ENCODE data around the gene CXCL13.
A peak's percentile ranks its signal among the peaks of the same experiment; 100 is the strongest.
"Not testable (repeated sequence)": the region's sequence is repeated elsewhere in the genome, so short reads cannot be mapped to it uniquely, and the experiment has no call there.

CXCL13 gene, protein sequence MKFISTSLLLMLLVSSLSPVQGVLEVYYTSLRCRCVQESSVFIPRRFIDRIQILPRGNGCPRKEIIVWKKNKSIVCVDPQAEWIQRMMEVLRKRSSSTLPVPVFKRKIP

DNA sequence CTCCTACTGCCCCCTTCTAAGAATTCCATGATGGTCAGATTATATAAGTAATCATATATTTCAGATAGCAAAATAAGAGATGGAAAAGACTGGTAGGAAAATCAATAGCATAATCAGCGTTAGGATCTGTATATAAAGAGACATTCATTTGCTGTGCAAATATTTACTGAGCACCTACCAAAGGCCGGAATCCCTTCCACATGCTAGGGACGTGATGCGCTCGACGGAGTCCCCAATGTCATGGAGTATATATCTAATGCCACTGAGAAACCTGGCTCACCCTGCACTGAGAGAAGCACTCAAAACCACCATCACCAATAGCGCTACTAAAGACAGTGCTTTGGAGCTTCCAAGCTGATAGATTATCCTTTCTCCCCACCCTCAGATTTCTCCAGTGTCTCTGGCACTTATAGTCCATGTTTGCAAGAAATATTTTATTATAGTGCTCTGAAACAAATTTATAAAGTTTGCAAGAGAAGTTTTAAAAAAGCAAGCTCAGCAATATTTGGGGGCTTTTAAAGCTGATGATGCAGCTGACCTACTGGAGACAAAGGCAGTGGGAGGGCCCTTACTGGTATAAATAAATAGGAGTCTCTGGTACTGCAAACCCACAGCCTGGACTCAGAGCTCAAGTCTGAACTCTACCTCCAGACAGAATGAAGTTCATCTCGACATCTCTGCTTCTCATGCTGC, at the start of gene CXCL13:
TSS of gene CXCL13 (plus strand) at position 611 of the 693 bp plus-strand sequence. CDS start at position 657, 46 bp downstream.
- no peak for DNase-seq

DNA sequence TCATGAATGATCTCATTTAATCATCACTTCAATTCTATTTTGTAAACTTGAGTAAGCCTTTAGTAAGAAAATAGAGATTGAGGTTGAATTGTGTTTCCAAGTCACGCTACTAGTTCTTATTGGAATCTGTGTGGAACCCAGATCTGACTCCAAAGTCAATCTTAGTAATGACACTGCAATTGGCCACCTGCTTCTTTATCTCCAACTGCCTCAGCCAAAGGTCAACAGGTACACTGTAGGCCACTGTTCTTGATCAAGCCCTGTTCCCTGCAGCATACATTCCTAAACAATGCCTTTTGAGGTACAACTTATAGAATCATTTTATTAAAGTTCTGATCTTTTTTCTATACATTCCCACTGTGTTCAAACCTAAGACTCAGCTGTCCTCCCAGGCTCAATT, 45.5 kb upstream of the CXCL13 start:
- DNase-seq, result no peak

DNA sequence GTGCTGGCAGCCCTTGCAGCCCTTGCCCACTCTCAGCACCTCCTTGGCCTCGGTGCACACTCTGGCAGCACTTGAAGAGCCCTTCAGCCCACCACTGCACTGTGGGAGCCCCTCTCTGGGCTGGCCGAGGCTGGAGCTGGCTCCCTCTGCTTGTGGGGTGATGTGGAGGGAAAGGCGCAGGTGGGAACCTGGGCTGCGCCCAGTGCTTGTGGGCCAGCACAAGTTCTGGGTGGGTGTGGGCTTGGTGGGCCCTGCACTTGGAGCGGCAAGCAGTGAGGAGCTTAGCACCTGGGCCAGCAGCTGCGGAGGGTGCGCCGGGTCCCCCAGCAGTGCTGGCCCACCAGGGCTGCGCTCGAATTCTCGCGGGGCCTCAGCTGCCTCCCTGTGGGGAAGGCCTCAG, 43.9 kb upstream of the CXCL13 start:
- not testable (repeated sequence) for DNase-seq

DNA sequence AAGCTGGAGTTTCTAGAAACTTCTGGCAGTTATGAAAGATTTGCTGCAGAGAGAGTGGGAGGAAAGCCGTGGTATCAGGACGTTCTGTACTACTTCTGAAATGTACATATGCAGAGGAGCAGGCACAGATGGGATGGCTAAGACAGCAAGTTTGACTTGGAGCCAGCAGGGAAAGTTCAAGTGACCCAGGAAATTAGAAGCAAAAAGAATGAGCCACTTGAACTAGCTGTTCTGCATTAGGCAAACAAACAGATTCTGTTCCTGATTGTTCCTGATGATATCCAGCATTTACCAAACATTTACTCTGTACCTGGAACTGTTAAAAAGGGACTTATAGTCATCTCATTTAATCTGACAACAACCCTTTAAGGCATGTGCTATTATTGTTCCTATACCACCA, 41.4 kb upstream of the CXCL13 start:
- DNase-seq, result no peak

DNA sequence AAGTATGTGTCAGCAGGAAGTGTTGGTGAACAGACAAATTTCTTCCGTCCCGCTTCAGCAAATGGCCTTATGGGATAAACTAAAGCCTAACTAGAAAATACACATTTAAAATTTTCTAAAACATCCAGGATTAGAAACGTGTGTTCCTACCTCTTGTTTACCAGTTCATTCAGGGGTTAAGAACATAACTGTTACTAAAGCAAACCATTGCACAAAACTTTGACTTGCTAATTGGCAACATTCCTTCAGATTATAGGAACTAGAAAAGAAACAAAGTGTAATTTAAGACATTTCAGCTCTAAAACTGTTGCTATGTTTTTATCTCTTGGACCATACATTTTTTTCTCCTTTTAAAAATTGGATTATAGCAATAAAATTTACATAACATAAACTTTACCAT, 39.5 kb upstream of the CXCL13 start:
- DNase-seq, result no peak

DNA sequence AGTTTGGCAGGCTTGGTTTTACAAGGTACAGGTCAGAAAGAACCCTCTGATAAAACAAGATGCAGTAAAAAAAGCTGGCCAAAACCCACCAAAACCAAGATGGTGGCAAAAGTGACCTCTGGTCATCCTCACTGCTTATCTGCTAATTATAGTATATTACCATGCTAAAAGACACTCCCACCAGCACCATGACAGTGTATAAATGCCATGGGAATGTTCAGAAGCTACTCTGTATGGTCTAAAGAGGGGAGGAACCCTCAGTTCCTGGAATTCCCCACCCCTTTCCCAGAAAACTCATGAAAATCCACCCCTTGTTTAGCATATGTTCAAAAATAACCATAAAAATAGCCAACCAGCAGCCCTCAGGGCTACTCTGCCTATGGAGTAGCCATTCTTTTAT, 38.1 kb upstream of the CXCL13 start:
- DNase-seq, result no peak

DNA sequence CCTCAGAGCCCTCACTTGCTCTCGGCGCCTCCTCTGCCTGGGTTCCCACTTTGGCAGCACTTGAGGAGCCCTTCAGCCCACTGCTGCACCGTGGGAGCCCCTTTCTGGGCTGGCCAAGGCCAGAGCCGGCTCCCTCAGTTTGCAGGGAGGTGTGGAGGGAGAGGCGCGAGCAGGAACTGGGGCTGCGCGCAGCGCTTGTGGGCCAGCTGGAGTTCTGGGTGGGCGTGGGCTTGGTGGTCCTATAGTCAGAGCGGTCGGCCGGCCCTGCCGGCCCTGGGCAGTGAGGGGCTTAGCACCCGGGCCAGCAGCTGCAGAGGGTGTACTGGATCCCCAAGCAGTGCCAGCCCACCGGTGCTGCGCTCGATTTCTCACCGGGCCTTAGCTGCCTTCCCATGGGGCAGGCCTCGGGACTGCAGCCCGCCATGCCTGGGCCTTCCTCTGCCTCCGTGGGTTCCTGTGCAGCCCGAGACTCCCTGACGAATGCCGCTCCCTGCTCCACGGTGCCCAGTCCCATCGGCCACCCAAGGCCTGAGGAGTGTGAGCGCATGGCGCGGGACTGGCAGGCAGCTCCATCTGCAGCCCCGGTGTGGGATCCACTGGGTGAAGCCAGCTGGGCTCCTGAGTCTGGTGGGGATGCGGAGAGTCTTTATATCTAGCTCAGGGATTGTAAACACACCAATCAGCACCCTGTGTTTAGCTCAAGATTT, 35.0 kb upstream of the CXCL13 start:
- DNase-seq, result not testable (repeated sequence)

DNA sequence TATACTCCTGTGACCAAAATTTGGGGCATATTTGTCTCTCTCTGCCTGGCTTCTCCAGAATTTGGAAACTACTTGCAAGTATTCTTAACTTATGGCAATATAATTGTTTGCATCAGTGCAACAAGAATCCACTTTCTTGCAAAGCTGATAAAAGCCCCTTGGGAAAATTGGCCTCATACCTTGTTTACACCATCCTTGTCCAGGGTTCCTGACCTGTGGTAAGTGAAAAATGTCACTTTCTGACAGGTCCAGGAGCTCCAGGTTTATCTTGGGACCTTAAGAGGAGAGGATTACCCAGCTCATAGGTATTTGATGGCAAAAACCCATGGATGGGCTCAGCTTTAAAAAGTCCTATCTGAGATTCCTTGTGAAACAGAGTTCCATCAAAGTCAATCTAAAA, 29.3 kb upstream of the CXCL13 start:
- DNase-seq, result no peak

DNA sequence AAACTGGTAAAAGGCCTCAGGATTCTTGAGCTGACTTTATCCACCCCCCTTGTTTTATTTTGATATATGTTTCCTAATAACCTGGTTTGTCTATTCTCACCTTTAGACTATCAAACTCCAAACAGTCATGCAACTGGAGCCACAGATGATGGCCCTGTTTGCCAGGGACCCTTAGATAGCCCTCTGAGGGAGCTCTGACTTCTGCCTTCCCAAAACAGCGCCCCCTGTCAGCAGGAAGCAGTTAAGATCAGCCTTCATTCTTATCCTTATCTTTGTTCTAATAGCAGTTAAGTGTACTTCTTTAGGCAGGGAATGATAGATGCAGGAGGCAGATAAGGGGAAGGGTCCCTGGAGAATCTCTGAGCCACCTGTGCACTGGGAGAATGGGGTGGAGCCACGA, 27.5 kb upstream of the CXCL13 start:
- DNase-seq, result no peak

DNA sequence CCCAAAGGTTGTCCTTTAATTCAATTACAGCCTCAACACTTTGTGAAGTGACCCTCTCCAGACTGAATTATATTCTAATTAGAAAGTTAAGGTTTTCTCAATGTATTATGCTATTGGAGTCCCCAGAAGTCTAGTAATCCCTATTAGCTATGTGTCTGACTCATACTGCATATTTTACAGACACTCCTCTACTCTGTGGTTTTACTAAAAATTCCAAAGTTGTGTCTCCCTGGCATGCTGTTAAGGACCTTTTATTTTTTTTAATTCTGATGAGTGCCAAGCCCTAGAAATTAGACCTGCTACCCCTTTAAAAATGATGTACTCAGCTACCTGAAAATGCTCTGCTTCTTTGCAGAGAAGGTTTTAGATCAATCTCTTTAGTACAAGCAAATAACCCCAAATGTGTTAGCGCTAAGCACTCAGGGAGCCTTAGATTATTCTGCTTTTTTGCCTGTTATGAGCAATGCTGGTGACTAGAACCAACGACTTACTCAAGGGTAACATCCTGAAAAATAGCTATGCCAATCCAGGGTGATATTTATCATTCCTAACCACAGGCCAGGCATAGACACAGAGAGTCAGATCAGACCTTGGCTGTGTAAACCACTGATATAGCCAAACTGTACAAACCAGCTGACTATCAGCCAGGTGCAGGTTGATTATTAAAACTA, 26.1 kb upstream of the CXCL13 start:
- no peak for DNase-seq

DNA sequence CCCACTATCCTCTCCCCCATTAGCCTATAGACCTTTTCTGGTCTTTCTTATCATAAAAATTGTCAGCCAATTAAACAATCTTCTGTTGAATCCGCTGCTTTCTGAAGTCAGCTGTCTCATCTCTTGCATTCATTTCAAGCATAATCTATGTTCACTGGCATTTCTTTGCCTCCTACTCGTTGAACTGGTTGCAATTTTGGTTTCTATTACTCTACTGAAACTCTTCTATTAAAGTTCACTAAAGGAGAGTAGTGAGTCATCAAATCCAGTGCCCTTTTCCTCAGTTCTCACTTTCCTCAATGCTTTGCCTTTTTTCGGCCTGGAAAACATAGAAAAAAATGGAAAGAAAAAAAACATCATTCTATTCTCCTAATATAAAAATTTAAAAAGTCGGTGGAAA, 23.9 kb upstream of the CXCL13 start:
- no peak for DNase-seq

DNA sequence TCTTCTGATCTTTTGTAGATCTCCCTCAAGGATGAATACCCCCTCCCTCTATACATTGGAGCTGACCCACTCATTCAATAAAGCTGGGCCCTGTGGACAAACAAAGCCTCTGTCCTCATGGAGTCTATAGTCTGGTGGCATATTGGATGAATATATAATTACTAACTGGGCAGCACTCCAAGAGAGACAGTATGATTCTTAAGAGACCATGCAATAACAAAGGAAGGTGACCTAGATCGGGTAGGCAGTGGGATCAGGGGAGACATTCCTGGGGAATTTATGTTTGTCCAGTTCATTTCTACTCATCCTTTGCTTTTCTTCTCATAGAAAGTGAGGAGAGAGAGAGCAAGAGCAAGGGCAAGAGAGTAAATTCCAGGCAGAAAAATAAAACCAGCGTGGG, 23.5 kb upstream of the CXCL13 start:
- DNase-seq, result no peak

DNA sequence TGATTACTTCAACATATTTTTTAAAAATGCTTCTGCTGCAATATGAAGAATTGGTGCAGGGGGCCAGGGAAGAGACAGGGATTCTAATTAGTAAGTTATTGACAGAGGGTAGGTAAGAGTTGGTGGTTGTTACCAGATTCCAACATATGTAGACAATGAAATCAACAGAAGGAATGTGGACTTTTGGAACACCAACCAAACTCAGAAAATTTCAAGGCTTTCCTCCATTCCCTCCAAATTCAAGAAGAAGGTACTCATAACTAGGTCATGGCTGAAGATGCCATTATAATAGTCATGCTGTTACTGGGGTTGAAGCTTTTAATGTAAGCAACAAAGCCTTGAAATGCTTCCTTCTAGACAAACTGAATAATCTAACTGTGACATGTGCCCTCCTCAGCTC, 22.9 kb upstream of the CXCL13 start:
- DNase-seq, result no peak

DNA sequence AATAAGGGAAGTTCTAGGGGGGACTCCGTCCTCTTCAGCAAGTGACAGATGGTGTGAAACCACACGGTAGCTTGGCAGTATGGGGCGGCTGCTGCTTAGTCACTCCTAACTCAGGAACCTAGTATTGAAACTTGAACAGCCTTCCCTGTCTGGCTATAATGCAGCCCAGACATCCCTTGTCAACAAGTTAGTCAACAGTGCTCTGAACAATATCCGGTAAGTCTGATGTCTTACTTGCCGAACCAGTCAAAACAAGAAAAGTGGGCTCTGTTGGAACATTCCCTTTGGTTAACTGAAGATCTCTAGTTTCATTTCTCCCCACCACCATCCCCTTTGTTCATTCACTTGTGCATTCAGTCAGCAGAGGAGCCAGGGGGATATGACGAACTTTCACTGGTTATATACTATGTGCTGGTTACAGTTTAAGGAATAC, 18.7 kb upstream of the CXCL13 start:
- peak; percentile 99 for DNase-seq

DNA sequence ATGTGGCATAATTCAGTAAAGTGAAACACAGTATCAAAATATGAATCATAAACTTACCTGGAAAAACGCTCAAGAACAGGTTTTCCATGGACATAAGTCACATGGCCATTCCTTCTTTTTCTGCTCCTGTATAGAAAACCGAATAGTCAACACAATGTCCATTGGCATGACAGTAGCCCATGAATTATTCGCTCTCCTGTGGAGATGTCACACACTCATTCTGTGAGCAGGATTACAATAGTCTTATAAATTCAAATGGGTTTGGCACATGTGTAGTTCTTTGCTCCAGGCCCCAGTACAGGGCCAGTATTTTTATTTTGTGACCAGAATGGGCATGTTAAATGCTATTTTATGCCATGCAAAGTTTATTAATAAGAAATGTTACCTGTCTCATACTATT, 15.1 kb upstream of the CXCL13 start:
- DNase-seq, result no peak

DNA sequence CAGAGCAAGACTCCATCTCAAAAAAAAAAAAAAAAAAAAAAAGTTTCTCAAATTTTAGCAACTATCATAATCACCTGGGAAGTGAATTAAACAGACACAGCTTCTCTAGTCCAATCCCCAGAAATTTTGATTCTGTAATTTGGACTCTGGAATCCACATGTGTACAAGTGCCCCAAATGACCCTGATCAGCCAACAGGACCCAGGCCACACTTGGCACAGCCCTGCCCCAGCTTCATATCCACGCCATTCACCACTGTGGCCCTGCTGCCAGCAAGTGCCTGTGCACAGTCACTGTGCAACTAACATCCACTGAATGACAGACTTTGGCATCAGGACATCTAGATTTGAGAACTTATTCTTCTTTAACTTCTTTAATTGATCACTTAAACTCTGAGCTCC, 14.1 kb upstream of the CXCL13 start:
- no peak for DNase-seq

DNA sequence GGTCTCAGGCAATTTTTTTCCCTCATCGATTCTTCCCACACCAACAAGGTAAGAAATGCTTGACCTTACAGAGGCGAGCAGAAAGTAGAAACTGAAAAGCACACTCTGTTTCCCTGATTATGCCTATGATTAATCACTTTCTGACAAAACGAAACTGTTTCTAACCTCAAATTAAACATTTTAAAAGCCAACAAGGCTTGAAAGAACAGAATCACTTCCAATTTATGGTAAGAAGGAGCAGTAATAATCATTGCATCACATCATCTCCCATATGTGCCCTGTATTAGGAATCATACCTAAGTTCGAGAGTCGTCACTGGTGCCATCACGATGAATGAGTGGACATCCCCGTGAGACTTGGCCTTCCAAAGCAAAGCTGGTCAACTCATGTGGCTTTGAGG, 12.5 kb upstream of the CXCL13 start:
- peak; percentile 22 for DNase-seq

DNA sequence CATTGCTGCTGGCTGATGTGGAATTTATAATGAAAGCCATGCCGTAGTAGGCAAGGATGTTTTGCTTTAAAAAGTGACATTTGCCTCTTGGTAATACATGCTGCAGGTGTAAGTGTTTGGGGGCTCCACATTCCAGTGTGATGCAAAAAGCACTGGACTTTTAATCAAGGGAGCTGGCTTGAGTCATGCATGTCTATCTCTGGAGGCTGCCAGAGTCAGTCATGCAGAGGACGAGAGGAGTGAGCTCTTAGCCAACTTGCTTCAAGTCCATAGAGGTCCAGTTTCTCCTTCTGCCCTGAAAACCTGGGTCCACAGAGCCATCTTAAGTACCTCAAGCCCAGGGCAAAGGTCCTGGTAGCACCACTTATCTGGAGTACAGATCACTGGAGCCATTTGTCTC, 11.6 kb upstream of the CXCL13 start:
- DNase-seq, result no peak

DNA sequence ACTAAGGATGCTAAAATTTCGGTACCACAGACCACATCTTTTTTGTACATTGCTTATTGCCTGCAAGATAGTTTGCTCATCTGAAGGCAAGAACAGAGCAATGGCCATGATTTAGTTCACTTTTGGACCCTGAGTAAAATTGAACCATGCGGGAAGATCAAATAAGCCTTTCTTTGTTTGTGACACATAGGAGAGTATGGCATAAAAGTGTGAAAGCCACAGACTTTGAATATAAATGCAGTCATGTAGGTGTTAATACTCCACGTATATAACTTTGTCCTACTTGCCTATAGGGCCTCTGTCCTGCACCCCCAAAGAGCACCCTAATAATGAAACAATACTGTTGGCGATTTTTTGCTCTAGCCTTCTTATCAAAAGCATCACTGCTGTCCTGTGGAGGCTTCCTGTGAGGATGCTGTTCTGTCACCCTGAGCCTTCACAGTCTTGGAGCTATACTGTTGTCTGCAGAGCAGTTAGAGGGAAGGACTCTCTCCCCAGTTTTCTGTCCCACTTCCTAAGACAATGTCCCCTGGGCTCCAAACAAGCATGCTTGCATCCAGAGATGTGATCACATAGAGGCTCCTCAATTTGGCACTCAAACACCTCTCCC, 10.2 kb upstream of the CXCL13 start:
- no peak for DNase-seq

DNA sequence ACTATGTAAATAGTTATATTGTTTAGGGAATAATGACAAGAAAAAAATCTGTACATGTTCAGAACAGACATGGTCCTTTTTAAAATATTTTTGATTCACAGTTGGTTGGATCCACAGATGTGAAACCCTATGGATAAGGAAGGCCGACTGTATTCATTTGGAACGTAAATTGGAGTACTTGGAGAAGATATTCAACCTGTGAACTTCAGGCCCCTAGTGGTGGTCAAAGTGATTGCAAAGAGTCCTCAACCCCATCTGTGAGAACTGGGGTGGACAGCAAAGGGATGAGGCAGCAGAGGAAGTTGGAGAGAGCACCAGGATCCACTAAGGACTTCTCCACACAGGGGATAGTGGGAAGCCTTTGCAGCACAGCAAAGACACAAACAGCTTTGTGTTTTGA, 6.2 kb upstream of the CXCL13 start:
- peak; percentile 55 for DNase-seq

DNA sequence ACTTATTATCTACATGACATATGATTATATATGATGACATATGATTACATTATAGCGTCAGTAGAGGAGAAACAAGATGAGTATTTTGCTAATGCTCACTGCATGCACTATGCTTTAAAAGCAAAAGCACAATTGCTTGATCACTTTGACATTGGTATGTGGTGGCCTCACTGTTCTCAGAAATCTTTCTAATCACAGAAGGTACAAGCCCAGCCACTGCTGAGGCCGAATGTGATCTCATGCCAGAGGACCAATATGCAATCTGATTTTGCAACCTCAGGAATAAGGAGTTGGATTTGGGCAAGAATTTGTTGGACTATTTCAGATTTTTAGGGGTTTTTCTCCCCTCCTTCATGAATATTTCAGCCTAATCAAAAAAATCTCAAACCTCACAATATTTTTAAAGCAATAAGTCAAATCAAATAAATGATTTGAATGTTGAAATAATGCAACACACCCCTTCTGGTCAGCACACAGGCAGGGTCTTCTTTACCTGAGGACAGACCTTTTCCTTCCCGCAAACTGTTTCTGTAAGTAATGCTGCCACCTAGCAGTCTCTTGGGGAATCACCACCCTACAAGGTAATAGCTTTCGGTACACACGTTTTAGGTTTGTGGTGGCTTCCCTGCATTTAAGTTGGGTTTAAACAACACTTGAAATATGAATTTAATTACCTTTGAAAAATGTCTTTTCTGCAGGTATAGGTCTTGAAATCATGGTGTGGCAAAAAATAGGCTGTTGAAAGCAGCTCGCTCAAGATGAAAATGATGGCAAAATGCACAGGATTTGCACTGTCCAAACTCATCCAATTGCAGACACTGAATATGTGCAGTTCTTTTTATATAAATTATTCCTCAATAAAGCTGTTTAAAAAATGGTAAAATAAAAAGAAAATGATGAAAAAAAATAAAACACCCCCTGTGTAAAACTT, 4.8 kb upstream of the CXCL13 start:
- DNase-seq, result no peak

DNA sequence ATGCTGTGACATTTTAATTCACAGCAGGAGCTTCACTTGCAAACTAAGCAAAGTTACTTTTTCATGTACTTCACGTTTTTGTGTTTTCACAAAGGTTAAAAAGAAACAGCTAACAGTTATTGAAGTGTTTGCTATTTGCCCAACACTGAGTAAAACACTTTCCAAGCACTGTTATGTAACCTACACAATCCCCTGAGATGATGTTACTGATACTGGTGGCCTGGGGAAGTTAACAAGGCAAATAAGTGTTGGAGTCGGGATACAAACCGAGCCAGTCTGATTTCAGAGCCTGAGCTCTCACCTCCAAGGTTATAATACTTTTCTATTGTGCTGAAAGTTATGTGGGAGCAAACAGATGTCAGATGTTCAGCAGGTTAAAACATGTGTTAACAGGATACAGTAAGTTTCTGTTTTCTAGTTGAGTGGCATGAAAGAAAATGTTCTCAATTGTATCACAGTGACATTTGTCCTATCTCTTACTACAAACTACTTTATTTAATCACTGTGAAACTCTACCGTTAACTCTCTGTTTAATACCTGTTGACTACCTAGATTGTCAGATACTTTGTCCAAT, 3.9 kb upstream of the CXCL13 start:
- DNase-seq, result no peak

Measured in MV-4-11 (cell line).